ENCODE measurements around the gene VPS13D.

The VPS13D gene

GRCh38 chr1:12200208-12200607 is 29.6 kb upstream of the VPS13D start:
- no peak overlapping the region for H3K9ac ChIP-seq (ENCODE audit: low read depth, low read length)
- 97% methylated on average over 7 of the region's 7 CpGs for WGBS
- no peaks in the 10 kb centered on the region for H3K9me3 ChIP-seq (ENCODE audit: insufficient read depth, low read depth, low read length)

GRCh38 chr1:12201352-12202189 is 28.3 kb upstream of the VPS13D start:
- Histone ChIP-seq H3K9me3 (ENCODE audit: insufficient read depth, low read depth, low read length) (no peaks in the 10 kb centered on the region), H3K36me3 (ENCODE audit: insufficient read depth, low read length) (no peaks in the 10 kb centered on the region), H3K9ac (ENCODE audit: low read depth, low read length) (no peak overlapping the region), H3K4me1 (ENCODE audit: insufficient read depth, low read length) (peaks cover 5% of the 10 kb centered on the region; the same call in 1 of the 2 replicates), H3K27me3 (ENCODE audit: insufficient read depth, low read length) (no peaks in the 10 kb centered on the region), H3K27ac (ENCODE audit: low read depth, low read length) (no peak overlapping the region), H3K4me3 (ENCODE audit: low read length) (no peak overlapping the region)
- 88% methylated on average over 18 of the region's 18 CpGs for WGBS

More at GRCh38 chr1:12200208-12200607, 29.6 kb upstream of the VPS13D start:
- Histone ChIP-seq H3K27me3 (ENCODE audit: insufficient read depth, low read length) (no peaks in the 10 kb centered on the region), H3K4me3 (ENCODE audit: low read length) (no peak overlapping the region), H3K36me3 (ENCODE audit: insufficient read depth, low read length) (no peaks in the 10 kb centered on the region), H3K4me1 (ENCODE audit: insufficient read depth, low read length) (peaks cover 5% of the 10 kb centered on the region; the same call in 1 of the 2 replicates), H3K27ac (ENCODE audit: low read depth, low read length) (no peak overlapping the region)

GRCh38 chr1:12202190-12202497 is 27.7 kb upstream of the VPS13D start:
- no peaks in the 10 kb centered on the region for H3K9me3 ChIP-seq (ENCODE audit: insufficient read depth, low read depth, low read length)
- H3K4me3 ChIP-seq (ENCODE audit: low read length), result no peak overlapping the region
- 70% methylated on average over 6 of the region's 6 CpGs for whole genome bisulfite sequencing
- H3K4me1 ChIP-seq (ENCODE audit: insufficient read depth, low read length), result peaks cover 5% of the 10 kb centered on the region; the same call in 1 of the 2 replicates
- H3K9ac ChIP-seq (ENCODE audit: low read depth, low read length), result no peak overlapping the region
- H3K27me3 ChIP-seq (ENCODE audit: insufficient read depth, low read length), result no peaks in the 10 kb centered on the region
- H3K36me3 ChIP-seq (ENCODE audit: insufficient read depth, low read length), result no peaks in the 10 kb centered on the region
- no peak overlapping the region for H3K27ac ChIP-seq (ENCODE audit: low read depth, low read length)

DNA sequence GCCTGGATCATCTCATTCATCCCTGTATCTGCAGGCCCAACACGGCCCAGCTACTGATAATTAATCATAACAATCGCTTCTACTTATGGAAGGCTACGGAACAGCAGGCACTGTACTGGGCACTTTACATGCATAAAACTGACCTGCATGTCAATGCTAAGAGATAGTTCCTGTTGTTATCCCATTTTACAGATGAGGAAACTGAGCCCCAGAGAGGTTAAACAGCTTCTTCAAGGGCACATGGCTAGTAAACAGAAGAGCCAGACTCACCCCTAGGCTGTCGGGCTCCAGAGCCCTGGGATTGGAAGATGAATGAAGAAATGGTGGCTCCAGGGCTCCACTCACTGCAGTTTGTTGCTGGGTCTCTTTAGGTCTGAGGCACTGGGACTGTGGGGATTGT is 27.3 kb upstream of the VPS13D start:
- WGBS, result 89% methylated on average over 4 of the region's 4 CpGs
- Histone ChIP-seq H3K27ac (ENCODE audit: low read depth, low read length) (no peak overlapping the region), H3K36me3 (ENCODE audit: insufficient read depth, low read length) (no peaks in the 10 kb centered on the region), H3K9me3 (ENCODE audit: insufficient read depth, low read depth, low read length) (no peaks in the 10 kb centered on the region), H3K27me3 (ENCODE audit: insufficient read depth, low read length) (no peaks in the 10 kb centered on the region), H3K4me3 (ENCODE audit: low read length) (no peak overlapping the region), H3K9ac (ENCODE audit: low read depth, low read length) (no peak overlapping the region), H3K4me1 (ENCODE audit: insufficient read depth, low read length) (peaks cover 5% of the 10 kb centered on the region; the same call in 1 of the 2 replicates)

DNA sequence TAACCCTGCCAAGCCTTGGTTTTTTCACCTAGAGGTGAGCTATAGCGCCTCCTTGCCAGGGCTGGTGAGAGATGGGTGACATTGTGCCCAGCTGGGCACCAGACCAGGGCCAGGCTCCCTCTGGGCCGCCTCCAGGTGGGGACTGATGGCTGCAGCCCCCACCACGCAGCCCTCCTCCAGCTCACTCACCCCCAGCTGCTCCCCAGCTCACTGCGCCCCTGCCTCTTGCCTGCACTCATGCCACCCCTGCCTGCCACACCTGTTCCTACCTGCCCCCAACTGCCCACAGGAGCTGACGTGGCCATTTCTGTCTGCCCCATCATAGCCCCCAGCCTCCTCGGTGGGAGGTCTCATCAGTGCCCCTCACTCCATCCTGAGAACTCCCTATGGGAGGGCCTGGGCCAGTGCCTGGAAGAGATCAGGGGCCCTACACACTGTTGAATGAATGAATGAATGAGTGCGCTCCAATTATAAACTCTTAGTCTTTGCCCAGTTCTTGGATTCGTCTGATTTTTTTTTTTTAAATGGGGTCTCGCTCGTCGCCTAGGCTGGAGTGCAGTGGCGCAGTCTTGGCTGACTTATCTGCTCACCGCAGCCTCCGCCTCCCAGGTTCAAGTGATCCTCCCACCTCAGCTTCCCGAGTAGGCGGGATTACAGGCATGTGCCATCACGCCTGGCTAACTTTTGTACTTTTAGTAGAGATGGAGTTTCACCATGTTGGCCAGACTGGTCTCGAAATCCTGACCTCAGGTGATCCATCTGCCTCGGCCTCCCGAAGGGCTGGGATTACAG is 26.4 kb upstream of the VPS13D start:
- no peaks in the 10 kb centered on the region for H3K9me3 ChIP-seq (ENCODE audit: insufficient read depth, low read depth, low read length)
- 89% methylated on average over 20 of the region's 20 CpGs for WGBS

DNA sequence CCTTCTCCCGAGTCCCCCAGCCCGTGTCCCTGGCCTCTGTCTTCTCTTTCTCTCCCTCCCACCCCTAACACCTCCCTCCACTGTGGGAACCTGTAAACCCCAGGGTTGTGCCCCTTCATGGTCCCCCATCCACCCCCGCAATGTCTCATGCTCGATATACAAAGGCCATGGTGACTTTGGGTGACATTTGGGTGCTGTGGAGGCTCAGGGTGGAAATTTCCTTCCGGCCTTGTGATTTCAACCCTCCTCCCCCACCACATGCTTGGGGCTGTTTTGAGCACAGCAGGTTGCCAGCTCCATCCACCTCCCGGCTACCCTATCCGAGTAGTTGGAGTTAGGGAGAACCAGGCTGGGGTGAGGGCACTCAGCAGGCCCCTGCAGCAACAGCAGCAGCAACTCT is 25.7 kb upstream of the VPS13D start:
- 57% methylated on average over 5 of the region's 7 CpGs for WGBS
- no peak overlapping the region for H3K9ac ChIP-seq (ENCODE audit: low read depth, low read length)
- no peak overlapping the region for H3K27ac ChIP-seq (ENCODE audit: low read depth, low read length)
- no peaks in the 10 kb centered on the region for H3K36me3 ChIP-seq (ENCODE audit: insufficient read depth, low read length)
- no peaks in the 10 kb centered on the region for H3K27me3 ChIP-seq (ENCODE audit: insufficient read depth, low read length)
- no peaks in the 10 kb centered on the region for H3K9me3 ChIP-seq (ENCODE audit: insufficient read depth, low read depth, low read length)
- no peak overlapping the region for H3K4me3 ChIP-seq (ENCODE audit: low read length)
- peaks cover 5% of the 10 kb centered on the region; the same call in 1 of the 2 replicates for H3K4me1 ChIP-seq (ENCODE audit: insufficient read depth, low read length)

More for the DNA sequence above, 26.4 kb upstream of the VPS13D start:
- Histone ChIP-seq H3K36me3 (ENCODE audit: insufficient read depth, low read length) (no peaks in the 10 kb centered on the region), H3K4me3 (ENCODE audit: low read length) (no peak overlapping the region), H3K9ac (ENCODE audit: low read depth, low read length) (no peak overlapping the region), H3K27me3 (ENCODE audit: insufficient read depth, low read length) (no peaks in the 10 kb centered on the region), H3K4me1 (ENCODE audit: insufficient read depth, low read length) (peaks cover 5% of the 10 kb centered on the region; the same call in 1 of the 2 replicates), H3K27ac (ENCODE audit: low read depth, low read length) (no peak overlapping the region)

DNA sequence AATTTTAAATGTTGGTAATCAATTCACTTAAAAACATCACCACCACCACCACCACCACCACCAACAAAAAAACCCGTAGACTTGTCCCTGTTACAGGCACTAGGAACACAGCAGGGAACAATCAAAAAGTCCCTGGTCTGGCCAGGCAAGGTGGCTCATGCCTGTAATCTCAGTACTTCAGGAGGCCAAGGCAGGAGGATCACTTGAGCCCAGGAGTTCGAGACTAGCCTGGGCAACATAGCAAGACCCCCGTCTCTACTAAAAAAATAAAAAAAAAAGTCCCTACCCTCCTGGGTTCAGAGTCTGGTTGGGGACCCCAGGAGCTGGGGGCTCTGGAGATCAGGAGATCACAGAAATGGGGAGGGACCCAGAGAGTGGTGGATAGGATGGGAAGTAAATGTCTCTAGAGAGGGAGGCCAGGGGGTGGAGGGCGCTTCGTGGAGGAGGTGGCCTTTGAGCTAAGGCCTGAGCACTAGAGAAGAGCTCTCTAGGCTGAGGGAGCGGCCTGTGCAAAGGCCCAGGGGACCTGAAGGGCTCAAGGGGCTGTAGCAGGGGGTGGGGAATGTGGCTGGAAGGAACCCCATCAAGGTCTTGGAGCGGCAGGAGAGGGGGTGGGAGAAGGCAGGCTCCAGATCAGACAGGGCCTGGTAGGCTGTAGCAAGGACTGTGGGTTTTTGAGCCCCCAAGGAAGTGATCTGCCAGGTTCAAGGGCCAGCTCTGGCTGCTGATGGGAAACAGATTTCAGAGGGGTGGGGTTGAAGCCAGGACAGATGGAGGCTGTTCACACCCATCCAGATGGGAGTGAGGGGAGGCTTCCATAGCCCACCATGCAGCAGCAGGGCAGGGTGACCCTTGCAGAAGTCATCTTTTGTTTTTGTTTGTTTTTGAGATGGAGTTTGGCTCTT is 24.8 kb upstream of the VPS13D start:
- Histone ChIP-seq H3K9ac (ENCODE audit: low read depth, low read length) (no peak overlapping the region), H3K4me1 (ENCODE audit: insufficient read depth, low read length) (peaks cover 5% of the 10 kb centered on the region; the same call in 1 of the 2 replicates), H3K27ac (ENCODE audit: low read depth, low read length) (no peak overlapping the region), H3K36me3 (ENCODE audit: insufficient read depth, low read length) (no peaks in the 10 kb centered on the region), H3K27me3 (ENCODE audit: insufficient read depth, low read length) (no peaks in the 10 kb centered on the region), H3K4me3 (ENCODE audit: low read length) (no peak overlapping the region), H3K9me3 (ENCODE audit: insufficient read depth, low read depth, low read length) (no peaks in the 10 kb centered on the region)
- 90% methylated on average over 7 of the region's 7 CpGs for WGBS

GRCh38 chr1:12206238-12206637 is 23.6 kb upstream of the VPS13D start:
- 82% methylated on average over 5 of the region's 5 CpGs for WGBS
- no peaks in the 10 kb centered on the region for H3K9me3 ChIP-seq (ENCODE audit: insufficient read depth, low read depth, low read length)
- H3K27ac ChIP-seq (ENCODE audit: low read depth, low read length), result no peak overlapping the region
- H3K4me1 ChIP-seq (ENCODE audit: insufficient read depth, low read length), result peaks cover 5% of the 10 kb centered on the region; the same call in 1 of the 2 replicates
- H3K27me3 ChIP-seq (ENCODE audit: insufficient read depth, low read length), result no peaks in the 10 kb centered on the region
- H3K36me3 ChIP-seq (ENCODE audit: insufficient read depth, low read length), result no peaks in the 10 kb centered on the region
- H3K9ac ChIP-seq (ENCODE audit: low read depth, low read length), result no peak overlapping the region
- no peak overlapping the region for H3K4me3 ChIP-seq (ENCODE audit: low read length)

GRCh38 chr1:12206792-12207424 is 22.9 kb upstream of the VPS13D start:
- Histone ChIP-seq H3K9ac (ENCODE audit: low read depth, low read length) (peak overlapping the region; percentile 39; the same call in 1 of the 2 replicates), H3K27me3 (ENCODE audit: insufficient read depth, low read length) (no peaks in the 10 kb centered on the region), H3K4me3 (ENCODE audit: low read length) (no peak overlapping the region), H3K27ac (ENCODE audit: low read depth, low read length) (no peak overlapping the region), H3K36me3 (ENCODE audit: insufficient read depth, low read length) (no peaks in the 10 kb centered on the region), H3K9me3 (ENCODE audit: insufficient read depth, low read depth, low read length) (no peaks in the 10 kb centered on the region), H3K4me1 (ENCODE audit: insufficient read depth, low read length) (peaks cover 5% of the 10 kb centered on the region; the same call in 1 of the 2 replicates)
- 90% methylated on average over 17 of the region's 17 CpGs for WGBS

- no peaks in the 10 kb centered on the region for H3K36me3 ChIP-seq (ENCODE audit: insufficient read depth, low read length)
Observed at GRCh38 chr1:12208271-12208670, 21.6 kb upstream of the VPS13D start.

More at GRCh38 chr1:12208271-12208670, 21.6 kb upstream of the VPS13D start:
- Histone ChIP-seq H3K4me3 (ENCODE audit: low read length) (no peak overlapping the region), H3K4me1 (ENCODE audit: insufficient read depth, low read length) (peaks cover 5% of the 10 kb centered on the region; the same call in 1 of the 2 replicates), H3K27me3 (ENCODE audit: insufficient read depth, low read length) (no peaks in the 10 kb centered on the region), H3K9me3 (ENCODE audit: insufficient read depth, low read depth, low read length) (no peaks in the 10 kb centered on the region), H3K9ac (ENCODE audit: low read depth, low read length) (0 out of 2 replicates have a peak overlapping the region, but pooled peaks have one; percentile 4), H3K27ac (ENCODE audit: low read depth, low read length) (no peak overlapping the region; the same call in 1 of the 2 replicates)
- 84% methylated on average over 6 of the region's 6 CpGs for WGBS

Measured in HUES64 (cell line).